Measurements from ENCODE around the gene AFAP1L1.

Gene AFAP1L1

GRCh38 chr5:149344151-149344550 is 72.5 kb downstream of the AFAP1L1 start:
- DNase-seq (ENCODE audit: low spot score) = no peak
- TF ChIP-seq CTCF (IDR thresholded peaks at IDR 0.05; ENCODE audit: borderline replicate concordance, control extremely low read depth, extremely low read depth, insufficient read depth, missing control alignments) = no peak
- in situ Hi-C loops (cut with MboI; ENCODE audit: low sequenced_read_pairs, unreplicated experiment) = no loop called here

- DNase-seq (ENCODE audit: low spot score) = peak; percentile 96
- no peak for TF ChIP-seq CTCF (IDR thresholded peaks at IDR 0.05; ENCODE audit: borderline replicate concordance, control extremely low read depth, extremely low read depth, insufficient read depth, missing control alignments)
- in situ Hi-C loops (cut with MboI; ENCODE audit: low sequenced_read_pairs, unreplicated experiment) = no loop called here
Observed at GRCh38 chr5:149345147-149345891, 73.7 kb downstream of the AFAP1L1 start, which contains the start of gene GRPEL2. GRPEL2 (plus strand) TSS chr5:149345499; CDS start chr5:149345540, 41 bp downstream.

GRCh38 chr5:149345892-149346222 is 74.2 kb downstream of the AFAP1L1 start:
- peak; percentile 39 for DNase-seq (ENCODE audit: low spot score)
- TF ChIP-seq CTCF (IDR thresholded peaks at IDR 0.05; ENCODE audit: borderline replicate concordance, control extremely low read depth, extremely low read depth, insufficient read depth, missing control alignments) = no peak
- in situ Hi-C loops (cut with MboI; ENCODE audit: low sequenced_read_pairs, unreplicated experiment) = no loop called here

- no peak for DNase-seq (ENCODE audit: low spot score)
- no peak for TF ChIP-seq CTCF (IDR thresholded peaks at IDR 0.05; ENCODE audit: borderline replicate concordance, control extremely low read depth, extremely low read depth, insufficient read depth, missing control alignments)
- in situ Hi-C loops (cut with MboI; ENCODE audit: low sequenced_read_pairs, unreplicated experiment) = no loop called here
Observed at GRCh38 chr5:149348518-149348917, 76.9 kb downstream of the AFAP1L1 start.

GRCh38 chr5:149349382-149349781 is 77.7 kb downstream of the AFAP1L1 start:
- in situ Hi-C loops (cut with MboI; ENCODE audit: low sequenced_read_pairs, unreplicated experiment) = no loop called here
- no peak for DNase-seq (ENCODE audit: low spot score)

GRCh38 chr5:149352169-149352568 is 80.5 kb downstream of the AFAP1L1 start:
- TF ChIP-seq CTCF (IDR thresholded peaks at IDR 0.05; ENCODE audit: borderline replicate concordance, control extremely low read depth, extremely low read depth, insufficient read depth, missing control alignments) = no peak
- no peak for DNase-seq (ENCODE audit: low spot score)
- in situ Hi-C loops (cut with MboI; ENCODE audit: low sequenced_read_pairs, unreplicated experiment) = no loop called here

More at GRCh38 chr5:149349382-149349781, 77.7 kb downstream of the AFAP1L1 start:
- no peak for TF ChIP-seq CTCF (IDR thresholded peaks at IDR 0.05; ENCODE audit: borderline replicate concordance, control extremely low read depth, extremely low read depth, insufficient read depth, missing control alignments)

Data from GM13976 (cell line).